SKM-1 (cell line): Measurements from ENCODE around the gene DNAJA3.

Experiments used
- DNase-seq: peaks from one replicate; lab custom pipeline; 2025; ENCODE audit not compliant: unreplicated experiment; lab: John Stamatoyannopoulos, UW

The DNAJA3 gene

DNA sequence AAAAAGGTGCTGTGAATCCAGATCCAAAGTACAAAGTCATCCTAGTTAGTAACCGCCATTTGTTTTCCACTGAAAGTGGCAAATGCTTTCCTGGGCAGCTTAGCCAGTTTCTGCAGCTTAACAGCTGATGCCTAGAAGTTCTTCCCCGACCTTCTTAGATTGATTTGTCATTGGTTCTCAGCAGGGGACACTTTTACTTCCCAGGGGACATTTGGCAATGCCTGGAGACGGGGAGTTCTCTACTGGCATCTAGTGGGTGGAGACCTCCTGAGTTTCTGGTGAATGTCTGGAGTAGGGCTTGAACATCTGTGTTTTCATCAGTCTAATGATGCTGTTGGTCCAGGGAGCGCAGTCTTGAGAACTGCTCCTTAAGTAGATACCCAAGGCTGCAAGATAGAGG is 7.6 kb downstream of the DNAJA3 start:
- no peak for DNase-seq

DNA sequence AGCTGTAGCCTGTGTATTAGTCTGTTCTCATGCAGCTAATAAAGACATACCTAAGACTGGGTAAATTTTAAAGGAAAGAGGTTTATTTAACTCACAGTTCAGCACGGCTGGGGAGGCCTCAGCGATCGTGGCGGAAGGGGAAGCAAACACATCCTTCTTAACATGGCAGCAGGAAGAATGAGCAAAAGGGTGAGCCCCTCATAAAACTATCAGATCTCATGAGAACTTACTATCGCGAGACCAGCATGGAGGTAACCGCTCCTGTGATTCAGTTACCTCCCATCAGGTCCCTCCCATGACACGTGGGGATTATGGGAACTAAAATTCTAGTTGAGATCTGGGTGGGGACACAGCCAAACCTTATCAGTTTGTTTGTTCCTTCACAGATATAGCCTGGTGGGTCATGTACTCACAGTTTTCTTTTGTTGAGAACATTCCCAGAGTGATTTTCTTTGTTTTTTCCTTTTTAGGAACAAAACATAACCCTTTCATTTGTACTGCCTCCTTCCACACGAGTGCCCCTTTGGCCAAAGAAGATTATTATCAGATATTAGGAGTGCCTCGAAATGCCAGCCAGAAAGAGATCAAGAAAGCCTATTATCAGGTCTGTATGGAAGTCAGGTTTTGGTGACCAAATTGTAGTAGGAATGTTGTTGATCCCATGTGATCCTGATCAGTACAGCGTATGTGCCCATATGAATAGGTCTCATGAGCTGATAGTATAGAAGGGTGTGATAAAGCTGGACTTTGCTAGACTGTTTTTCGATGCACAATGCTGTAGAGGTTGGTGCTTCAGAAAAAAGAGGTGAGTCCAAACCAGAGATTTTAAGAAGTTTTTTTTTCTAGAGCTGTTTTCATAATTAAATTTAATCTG is 8.5 kb downstream of the DNAJA3 start:
- DNase-seq, result no peak

DNA sequence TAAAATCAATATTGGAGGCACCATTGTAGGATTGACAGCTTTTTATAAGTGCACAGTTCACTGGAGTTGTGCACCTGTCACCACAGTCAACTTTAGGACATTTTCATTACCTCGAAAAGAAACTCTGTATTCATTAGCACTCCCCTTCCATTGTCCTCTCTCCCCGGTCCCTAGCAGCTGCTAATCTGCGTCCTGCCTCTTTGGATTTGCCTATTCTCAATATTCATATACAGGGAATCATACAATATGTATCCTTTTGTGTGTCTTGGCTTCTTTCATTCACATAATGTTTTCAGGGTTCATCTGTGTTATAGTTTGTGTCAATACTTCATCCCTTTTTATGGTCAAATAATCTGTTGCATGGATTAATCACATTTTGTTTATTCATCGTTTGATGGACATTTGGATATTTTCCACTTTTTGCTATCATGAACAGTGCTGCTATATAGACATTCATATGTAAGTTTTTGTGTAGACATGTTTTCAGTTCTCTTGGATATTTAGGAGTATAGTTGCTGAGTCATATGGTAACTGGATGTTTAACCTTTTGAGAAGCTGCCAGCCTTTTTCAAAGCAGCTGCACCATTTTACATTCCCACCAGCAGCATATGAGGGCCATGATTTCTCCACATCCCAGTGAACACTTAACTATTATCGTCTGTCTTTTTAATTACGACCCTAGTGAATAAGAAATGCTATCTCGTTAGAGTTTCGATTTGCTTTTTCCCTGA is 9.8 kb downstream of the DNAJA3 start:
- DNase-seq, result no peak

DNA sequence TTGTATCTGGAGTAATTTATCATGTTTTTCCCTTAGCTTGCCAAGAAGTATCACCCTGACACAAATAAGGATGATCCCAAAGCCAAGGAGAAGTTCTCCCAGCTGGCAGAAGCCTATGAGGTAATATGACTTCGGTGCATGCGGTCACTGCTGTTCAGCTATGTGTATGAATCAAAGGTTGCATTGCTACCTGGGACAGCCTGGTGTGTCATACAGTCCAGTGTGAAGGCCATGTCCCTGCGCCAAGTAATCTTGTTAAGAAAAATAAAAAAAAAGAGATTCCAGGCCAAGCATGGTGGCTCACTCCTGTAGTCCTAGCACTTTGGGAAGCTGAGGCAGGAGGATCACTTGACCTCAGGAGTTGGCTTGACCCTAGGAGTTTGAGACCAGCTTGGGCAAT is 11.7 kb downstream of the DNAJA3 start:
- no peak for DNase-seq

DNA sequence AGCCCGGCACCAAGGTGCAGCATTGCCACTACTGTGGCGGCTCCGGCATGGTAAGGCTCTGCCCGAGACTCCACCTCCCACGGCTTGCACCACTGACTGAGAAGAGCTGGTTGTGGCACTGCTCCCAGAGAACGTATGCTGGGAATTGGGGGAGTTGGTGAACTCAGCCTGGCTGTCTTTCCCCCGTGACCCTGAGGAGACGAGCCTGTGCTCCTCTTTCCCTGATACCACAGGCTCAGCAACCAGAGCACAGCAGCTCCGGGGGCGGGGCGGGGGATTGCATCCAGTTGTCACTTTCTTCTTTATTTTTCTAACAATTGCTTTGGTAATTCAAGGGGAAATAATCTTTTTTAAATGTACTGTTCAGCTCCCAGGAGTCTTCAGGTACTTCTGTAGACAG is 16.7 kb downstream of the DNAJA3 start:
- DNase-seq, result no peak

DNA sequence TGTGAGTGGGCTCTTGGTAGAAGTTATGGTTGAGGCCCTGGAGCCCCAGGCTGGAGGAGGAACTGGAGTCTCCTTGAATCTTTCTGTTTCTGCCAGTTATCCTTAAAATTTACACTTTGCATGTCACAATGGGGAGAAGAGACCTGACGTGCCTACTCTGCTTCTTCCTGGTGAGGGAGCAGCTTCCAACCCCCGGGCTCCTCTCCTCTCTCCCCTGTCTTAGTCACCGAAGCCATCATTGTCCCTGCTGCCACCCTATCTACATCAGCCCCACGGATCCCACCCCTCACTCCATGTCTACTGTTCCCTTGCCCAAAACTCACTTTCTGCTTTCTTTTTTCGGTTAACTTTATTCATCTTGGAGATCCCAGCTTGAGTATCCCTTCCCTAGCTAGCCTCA is 17.6 kb downstream of the DNAJA3 start:
- no peak for DNase-seq

DNA sequence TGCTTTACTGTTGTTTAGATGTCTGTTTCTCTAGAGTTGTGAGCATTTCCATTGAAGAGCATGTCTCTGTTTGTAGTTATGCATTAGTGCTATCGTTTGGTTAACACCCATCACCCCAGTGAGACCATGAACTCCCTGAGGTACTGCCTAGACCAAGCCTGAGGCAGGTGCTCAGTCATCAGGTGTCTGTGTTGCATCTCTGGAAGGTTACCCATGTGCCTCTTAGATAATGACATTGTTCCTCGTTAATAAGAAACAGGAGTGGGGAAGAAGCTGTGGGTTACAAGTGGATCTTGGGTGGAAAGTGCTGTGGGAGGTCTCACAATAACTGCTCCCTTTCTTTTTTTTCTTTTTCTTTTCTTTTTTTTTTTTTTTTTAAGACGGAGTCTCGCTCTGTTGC is 18.3 kb downstream of the DNAJA3 start:
- no peak for DNase-seq

DNA sequence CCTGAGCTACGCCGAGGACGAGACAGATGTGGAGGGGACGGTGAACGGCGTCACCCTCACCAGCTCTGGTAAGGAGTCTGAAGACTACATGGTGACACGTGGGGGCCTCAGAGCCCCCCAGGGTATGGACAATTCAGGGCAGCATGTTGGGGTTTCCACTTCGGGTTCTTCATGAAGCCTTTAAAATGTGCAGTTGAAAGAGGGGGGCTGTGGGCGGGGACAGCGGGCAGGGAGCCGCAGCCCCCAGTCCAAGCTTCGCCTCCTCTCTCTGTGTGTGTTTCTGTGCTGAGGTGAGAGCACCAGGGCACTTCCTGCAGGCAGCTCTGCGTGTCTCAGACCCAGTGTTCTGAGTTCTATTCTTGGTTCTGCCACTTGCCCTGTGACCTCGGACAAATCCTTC is 24.8 kb downstream of the DNAJA3 start:
- DNase-seq, result no peak

DNA sequence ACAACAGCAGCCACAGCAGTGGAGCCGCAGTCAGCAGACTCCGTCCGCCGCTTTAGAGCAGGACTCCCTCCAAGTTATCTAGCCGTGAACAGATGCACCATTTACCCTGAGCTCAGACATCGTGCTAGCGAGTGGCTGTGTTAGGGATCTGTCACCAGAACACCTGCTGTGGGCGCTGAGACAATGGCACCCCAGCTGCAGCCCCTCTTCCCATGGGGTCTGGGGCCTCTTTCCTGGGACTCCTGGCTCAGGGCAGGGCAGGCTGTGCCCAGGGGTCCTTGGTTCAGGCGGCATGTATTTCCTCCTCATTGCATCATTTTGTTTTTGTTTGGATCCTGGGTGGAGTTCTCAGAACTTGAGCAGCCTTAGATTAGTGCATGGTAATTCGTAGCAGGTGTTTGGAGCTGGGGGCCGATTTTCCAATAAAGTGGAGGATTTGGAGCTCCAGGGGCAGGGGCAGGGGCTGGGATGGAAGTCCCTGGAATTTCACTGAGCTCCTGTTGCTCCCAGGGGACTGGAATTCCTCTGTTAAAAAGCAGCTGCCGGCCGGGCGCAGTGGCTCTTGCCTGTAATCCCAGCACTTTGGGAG is 25.4 kb downstream of the DNAJA3 start:
- DNase-seq, result no peak

DNA sequence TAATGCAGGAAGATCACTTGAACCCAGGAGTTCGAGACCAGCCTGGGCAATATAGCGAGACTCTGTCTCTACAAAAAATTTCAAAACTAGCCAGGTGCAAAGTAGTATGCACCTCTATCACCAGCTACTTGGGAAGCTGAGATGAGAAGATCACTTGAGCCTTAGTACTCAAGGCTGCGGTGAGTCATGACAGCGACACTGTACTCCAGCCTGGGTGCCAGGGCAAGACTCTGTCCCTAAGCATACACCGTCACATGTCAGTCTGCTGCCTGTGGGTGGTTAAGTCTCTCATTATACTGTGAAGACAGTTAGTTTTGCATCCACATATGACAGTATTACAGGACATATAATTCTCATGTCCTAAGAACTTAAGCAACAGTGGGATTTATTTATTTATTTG is 27.0 kb downstream of the DNAJA3 start:
- no peak for DNase-seq

DNA sequence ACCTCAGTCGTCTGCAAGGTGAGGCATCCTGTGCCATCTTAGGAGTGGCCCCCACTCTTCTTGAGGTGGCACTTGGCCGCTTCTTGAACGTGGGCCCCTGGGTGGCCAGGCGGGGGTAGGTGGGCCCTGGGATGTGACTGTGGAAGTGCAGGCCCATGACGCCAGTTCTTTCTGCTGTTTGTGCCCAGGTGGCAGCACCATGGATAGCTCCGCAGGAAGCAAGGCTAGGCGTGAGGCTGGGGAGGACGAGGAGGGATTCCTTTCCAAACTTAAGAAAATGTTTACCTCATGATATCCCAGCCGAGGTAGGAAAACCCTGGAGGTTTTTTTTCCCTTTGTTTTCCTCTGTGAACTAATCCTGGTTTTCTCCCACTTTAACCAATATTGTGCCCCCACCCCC is 29.0 kb downstream of the DNAJA3 start:
- no peak for DNase-seq

DNA sequence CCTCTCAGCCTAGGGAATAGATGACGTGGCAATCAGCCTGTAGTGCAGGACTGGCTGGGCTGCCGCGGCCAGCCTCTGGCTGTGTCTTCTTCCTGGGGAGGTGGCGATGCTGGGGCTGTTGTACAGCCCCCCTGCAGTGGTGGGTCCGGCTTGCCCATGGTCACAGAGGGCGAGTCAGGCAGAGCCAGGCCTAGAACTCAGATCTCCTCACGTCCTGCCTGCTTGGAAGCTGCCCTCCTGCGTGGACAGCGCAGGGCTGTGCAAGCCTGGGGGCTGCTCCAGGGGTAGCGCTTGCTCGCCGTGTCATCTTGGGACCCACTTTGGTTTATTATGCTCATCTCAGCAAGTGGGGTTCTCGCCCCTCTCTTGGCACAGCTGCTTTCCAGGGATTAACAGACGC is 29.4 kb downstream of the DNAJA3 start:
- no peak for DNase-seq

DNA sequence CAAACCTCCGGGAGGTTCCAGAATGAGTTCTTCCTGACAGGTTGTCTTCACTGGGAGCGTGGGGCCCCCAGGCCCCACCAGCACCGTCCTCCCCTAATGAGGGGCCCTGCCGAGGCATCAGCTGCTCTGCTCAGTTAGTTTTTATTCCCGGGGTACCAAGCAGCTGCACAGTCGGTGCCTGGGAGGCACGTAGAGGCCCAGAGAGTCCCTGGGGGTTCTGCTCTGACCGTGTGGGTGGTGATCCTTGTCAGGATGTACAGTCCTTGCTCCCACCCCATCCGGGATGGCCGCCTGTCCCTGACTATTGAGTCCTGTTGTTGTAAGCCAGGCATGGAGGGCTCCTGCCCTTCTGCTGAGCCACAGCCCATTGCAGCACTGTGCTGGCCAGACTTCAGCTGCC is 30.3 kb downstream of the DNAJA3 start:
- no peak for DNase-seq

DNA sequence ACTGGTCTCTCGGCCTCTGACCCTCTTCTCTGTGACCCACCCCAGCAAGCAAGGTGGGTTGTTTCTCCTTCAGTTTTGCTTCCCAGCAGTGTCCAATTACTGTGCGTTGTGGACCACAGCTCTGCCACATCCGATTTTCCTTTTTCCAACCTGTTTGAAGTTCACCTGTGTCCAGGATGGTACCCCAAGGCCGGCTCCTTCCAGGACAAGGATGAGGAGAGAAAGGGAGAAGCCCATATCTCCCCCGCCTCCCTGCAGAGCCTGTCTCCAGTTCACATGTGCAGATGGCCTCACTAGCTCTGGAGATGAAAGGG is 35.2 kb downstream of the DNAJA3 start:
- no peak for DNase-seq

DNA sequence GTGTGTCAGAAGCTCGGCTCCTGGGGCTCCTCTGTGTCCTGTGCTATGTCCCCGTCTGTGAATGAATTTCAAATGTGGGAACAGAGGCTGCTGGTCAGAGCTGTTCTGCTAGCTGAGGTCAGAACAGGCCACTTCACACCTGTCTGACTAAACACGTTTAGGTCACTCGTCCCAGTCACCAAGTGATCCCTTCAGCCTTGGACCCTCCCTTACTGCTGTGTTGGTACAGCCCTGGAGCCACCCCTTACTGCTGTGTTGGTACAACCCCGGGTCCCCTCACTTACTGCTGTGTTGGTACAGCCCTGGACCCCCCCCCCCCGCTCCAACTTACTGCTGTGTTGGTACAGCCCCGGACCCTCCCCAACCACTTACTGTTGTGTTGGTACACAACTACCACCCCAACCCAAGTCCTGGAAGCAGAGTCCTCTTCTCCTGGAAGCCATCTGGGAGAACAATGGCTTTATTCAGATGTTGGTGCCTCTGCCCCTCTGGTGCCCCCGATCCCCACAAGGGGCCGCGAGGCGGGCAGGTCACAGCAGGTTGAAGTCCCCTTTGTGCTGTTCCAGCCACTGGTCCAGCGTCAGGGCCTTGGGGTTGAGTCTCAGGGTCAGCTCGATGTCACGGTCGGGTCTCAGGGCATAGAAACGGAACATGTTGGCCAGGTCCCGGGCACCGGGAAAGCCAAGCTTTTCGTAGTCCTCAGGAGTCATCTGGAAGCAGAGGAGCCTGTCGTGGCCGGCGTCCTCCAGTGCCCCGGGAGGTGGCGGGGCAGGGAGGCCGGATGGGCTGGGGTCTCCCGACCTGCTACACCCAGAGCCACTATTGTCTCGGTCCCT is 35.8 kb downstream of the DNAJA3 start:
- no peak for DNase-seq

DNA sequence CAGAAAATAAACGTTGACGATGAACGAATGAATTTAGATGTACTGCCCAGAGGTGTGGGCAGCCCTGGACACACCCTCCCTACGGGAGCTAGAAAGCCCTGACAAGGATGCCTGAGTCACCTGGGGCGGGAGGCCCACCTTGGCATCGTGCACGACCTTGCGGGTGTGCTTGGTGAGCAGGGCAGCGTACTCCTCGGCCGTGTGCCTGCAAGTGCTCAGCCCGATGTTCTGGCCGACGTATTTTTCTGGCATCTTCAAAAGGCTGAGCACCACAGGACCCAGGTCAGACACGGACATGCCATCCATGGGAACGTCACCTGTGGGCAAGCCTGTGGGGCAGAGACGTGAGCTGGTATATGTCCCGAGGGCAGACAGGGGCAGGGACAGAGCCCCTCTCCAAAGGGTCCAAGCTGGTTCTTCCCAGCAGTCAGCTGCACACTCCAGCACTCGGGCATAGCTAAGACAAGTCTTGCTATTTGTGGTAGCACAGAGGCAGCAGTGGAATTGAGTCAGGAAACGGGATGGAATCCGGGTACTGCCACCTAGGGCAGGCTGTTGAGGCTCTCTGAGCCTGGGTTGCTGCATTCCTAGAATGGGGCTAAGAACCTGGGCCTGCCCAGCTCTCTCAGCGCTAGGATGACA is 38.0 kb downstream of the DNAJA3 start:
- no peak for DNase-seq

DNA sequence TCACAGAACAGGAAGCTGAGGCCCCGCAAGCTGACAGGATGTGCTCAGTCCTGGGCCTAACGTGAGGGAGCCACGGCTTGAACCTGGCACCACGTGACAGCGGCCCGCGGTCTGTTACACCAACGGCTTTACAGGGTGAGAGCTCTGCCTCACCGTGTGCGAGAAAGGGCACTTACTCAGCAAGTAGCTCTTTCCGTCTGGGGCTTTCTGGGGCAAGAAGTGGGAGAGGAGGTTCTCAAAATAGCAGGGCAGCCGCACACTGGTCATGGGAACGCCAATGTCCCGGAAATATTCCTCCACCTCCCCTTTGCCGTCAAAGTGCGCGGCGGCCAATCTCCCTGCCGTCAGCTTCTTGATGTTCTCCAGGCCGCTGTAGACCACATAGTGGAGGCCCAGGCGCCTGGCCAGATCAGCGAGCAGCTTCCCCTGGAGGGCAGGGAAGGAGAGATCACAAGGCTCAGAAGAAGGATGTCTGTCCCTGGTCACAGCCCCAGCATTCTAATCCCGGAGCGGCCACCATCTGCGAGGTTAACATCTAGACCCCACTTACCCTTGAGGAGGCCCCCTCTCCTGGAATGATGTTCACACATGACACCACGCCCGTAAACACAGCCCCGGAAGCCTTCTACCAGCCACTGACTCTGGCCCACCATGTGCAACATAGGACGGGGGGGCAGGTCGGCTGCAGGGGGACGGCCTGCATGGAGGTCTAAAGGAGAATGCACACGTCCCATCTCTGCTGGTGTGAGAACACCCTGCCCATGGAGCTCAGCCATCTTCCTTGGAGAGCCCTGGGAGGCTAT is 40.5 kb downstream of the DNAJA3 start:
- DNase-seq, result no peak

DNA sequence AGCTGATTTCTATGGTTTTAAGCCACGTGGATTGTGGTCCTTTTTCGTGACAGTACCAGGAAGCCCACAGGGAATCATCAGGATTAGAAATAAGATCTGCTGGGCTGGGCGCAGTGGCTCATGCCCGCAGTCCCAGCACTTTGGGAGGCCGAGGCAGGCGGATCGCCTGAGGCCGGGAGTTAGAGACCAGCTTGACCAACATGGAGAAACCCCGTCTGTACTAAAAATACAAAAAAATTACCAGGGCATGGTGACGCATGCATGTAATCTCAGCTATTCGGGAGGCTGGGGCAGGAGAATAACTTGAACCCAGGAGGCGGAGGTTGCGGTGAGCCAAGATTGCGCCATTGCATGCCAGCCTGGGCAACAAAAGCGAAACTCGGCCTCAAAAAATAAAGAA is 42.2 kb downstream of the DNAJA3 start:
- DNase-seq, result no peak

DNA sequence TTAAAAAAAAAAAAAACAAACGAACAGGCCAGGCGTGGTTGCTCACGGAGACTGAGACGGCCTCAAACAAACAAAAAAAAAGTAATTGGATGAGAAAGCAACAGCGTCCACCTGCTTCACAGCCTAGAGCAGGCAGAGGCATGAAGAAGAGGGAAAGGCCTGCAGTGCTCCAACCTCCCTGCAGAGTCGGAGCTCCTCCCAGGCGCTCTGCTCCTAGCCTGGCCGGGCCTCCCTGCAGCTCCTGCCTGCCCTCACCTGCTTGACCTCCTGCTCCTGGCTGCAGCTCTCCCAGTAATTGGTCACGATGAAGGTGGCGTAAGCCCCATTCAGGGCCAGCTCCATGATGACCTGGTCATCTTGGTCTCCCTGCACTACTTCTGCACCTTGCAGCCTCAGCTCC is 43.3 kb downstream of the DNAJA3 start:
- no peak for DNase-seq

DNA sequence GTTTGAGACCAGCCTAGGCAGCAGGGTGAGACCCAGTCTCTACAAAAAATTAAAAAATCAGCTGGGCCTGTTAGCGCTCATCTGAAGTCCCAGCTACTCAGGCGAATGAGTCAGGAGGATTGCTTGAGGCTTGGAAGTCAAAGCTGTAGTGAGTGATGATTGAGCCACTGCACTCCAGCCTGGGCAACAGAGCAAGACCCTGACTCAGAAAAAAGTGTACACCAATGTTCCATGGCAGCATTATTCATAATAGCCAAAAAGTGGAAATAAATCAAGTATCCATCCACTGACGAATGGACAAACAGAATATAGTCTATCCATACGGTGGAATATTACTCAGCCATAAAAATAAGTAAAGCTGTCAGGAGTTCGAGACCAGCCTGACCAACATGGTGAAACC is 46.2 kb downstream of the DNAJA3 start:
- no peak for DNase-seq
